GM15510 (cell line): Measurements from ENCODE around the gene PLXNB1.

Source experiments
- POLR2A ChIP-seq: IDR thresholded peaks from 3 replicates; pipeline ENCODE4 v1.6.1; 2011; ENCODE audit warnings: borderline replicate concordance; ENCODE audit not compliant: insufficient read length; ENCODE audit errors: extremely low read depth

Gene PLXNB1

DNA sequence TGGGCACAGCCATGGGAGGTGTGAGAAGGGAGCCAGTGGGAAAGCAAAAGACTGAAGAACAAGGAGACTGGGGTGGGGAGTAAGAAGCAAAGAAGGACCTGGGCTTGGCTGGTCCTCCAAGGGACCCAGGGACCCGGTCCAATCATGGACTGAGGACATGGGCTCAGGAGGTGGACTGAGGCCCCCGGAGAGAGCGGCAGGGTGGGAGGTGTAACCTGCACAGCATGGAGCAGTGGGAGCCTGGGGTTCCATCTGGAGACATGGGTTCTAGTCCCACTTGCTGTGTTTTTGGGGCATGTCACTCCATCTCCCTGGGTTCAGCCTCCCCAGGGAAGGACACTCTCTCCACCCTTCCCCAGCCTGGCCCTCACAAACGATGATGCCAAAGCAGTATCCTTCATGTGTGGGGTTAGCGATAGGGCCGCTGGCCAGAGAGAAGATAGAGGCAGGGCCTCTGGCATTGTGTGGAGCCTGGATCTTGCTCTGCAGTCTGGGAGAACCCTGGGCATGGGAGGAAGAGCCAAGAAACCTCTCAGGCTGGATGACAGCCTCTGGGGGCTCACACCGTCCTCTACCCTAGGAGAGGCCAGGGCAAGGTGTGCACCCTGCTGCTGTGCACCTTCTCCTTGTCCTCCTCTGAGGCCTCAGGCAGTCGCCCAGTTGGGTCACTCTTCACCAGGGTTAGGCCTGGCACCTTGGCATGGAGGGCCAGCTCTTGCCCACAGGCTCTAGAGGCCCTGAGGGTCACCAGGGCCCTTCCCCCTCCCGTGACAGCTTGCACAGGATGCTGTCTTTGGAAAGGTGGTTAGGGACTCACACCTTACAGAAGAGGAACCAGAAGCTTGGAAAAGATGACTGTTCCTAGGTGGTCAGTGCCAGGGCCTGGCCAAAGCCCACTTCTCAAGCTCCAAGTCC, 31.9 kb downstream of the PLXNB1 start:
- TF ChIP-seq POLR2A: no peak

DNA sequence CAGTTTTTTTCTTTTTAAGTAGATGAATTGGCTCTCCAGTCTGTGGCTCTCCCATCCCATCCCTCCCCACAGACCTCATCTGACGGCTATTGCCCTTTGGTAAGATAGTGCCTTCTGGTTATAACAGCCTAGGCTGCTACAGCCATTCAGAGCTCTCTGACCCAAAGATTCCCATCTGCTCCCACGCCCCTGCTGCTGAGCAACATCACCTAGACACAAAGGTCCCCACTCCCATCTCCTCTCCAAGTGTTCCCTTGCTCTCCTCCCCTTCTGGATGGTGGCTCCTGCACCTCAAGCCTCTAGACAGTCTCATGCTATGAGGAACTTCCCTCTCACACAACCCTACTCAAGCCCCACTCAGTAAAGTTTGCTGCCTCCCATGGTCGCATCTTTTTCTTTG, 34.2 kb downstream of the PLXNB1 start:
- TF ChIP-seq POLR2A: no peak

DNA sequence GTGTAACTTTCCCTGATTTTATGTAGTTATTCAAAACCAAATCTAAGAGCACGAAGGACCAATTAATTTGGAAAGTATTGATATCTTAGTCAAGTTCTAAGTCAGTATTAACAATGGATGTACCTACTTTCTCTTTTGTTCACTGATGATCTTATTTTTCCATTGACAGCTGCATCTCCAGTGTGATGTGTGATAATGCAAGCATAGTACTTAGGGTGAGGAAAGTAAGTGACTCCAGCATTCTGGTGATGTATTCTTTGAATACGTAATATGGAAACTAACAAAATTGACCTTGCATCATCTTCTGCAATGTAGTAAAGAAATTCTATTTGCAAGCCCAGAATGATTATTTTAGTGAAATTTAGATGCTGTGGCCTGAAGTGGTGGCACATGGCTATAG, 35.5 kb downstream of the PLXNB1 start:
- TF ChIP-seq POLR2A: no peak

- TF ChIP-seq POLR2A: no peak
These were observed 40.9 kb downstream of the PLXNB1 start for GRCh38 chr3:48388966-48389365.

DNA sequence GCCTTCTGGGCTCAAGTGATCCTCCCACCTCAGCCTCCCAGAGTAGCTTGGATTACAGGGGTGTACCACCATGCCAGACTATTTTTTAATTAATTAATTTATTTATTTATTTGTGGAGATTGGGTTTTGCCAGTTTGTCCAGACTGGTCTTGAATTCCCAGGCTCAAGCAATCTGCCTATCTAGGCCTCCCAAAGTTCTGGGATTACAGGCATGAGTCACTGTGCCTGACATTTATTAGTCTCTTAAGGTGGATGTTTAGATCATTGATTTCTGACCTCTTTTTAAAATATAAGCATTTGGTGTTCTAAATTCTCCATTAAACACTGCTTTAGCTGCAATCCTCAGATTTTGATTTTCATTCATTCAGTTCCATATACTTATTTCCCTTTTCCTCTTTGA, 42.3 kb downstream of the PLXNB1 start:
- TF ChIP-seq POLR2A: no peak

DNA sequence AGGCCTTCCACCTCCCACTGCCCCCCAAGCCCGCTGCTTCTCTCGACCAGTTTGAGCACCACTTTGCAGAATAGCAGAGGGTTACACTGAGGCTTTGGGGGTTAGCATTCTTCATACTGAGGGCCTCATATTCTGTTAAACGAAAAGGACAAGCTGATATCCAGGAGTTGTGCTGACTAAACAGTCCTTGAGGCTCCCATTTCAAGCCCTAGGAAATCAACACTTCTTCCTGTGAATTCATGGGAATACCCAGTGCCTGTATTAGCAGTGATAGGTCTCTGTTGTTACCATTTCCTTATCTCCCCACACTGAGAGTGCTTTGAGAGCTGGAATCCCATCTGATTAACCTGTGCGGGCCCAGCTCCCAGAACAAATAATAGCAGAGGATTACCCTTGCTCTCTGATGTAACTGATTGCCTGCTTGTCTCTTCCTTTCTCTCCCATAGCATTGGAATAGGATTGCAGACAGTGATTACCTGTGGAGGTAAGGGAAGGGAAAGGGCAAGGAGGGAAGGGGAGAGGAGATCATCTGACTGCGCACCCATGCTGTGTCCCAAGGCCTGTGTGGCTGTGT, 56.9 kb downstream of the PLXNB1 start:
- no peak for TF ChIP-seq POLR2A

DNA sequence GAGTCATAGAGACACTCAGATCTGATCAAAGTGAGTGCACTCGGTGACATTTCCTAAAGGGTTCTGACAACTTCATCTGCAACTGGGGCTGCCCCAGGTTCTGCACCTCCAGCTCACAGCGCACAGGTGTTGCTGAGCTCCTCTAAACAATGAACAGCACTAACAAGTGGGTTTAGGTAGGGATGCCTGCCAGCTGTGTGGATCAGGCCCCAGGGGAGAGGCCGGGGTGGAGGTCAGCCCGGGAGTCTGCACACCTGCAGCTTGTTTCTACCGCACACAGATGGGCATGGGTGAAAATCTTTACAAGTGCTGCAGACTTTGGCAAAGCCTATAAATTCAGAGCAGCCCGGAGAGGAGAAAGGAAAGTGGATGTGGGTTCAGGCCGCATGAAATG, 57.5 kb downstream of the PLXNB1 start:
- TF ChIP-seq POLR2A: no peak

GRCh38 chr3:48371651-48372376, 58.1 kb downstream of the PLXNB1 start, which contains the start of gene FBXW12:
TSS of gene FBXW12 (plus strand) at chr3:48372219. CDS start at chr3:48372768, 549 bp downstream.
- TF ChIP-seq POLR2A: no peak

DNA sequence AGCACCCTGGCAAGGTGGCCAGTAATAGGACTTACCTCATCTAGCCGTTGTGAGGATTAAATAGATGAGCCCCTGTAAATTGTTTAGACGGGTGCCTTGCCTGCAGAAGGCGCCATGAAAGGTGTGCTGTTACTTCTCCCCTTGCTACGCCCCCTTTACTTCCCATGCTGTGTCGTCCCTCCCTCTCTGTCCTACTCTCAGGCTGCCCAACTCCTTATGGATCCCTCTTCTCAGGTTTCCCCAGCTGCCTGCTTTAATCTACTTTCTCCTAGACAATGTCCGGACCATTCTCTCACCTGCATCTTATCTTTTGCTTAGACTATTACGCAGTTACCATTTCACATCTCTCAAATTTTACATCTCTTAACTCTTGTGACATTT, 59.6 kb downstream of the PLXNB1 start:
- no peak for TF ChIP-seq POLR2A

GRCh38 chr3:48369693-48370332, 60.1 kb downstream of the PLXNB1 start:
- TF ChIP-seq POLR2A: no peak

DNA sequence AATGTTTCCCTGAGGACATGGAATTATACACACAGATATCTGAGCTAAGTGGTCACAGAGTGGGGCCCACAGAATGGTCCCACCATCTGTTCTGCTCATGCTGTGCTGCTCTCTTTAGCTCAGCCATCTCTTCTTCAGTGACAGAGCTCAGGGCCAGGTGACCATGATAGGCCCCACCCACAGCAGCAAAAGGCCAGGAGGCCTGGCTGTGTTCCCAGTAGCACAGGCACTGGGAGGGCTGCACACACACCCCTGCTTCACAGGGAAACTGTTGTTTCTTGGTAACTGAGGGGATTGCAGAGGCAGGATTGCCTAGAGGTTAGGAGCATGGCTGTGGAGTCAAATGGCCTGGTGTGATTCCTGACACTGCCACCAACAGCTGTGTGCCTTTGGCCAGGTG, 62.7 kb downstream of the PLXNB1 start:
- no peak for TF ChIP-seq POLR2A

GRCh38 chr3:48364840-48365239, 65.0 kb downstream of the PLXNB1 start:
- TF ChIP-seq POLR2A: no peak

DNA sequence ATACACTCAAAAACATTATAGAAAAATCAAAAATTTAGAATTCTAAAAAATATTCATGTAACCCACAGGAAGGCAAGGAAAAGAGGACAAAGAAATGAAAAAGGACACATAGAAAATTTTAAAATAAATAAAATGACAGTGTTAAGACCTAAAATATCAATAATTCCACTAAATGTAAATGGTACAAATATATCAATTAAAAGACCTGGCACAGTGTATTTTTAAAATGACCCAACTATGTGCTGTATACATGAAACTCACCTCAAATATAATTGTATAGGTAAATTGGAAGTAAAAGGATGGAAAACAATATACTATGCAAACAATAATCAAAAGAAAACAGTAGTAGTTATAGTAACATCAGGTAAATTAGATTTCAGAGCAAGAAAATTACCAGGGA, 68.0 kb downstream of the PLXNB1 start:
- no peak for TF ChIP-seq POLR2A

- TF ChIP-seq POLR2A: no peak
These were observed 73.5 kb downstream of the PLXNB1 start for GRCh38 chr3:48356419-48356818.

GRCh38 chr3:48353987-48354386, 75.9 kb downstream of the PLXNB1 start:
- TF ChIP-seq POLR2A: no peak
